Glomerular visceral epithelial cell (primary cell): ENCODE measurements around the gene DSTN.
A peak's percentile ranks its signal among the peaks of the same experiment; 100 is the strongest.
"Not testable (repeated sequence)": the region's sequence is repeated elsewhere in the genome, so short reads cannot be mapped to it uniquely, and the experiment has no call there.

Experiments used
- DNase-seq: peaks from one replicate; pipeline ENCODE4 v3.0.0-alpha.2; 2016; ENCODE audit errors: extremely low spot score

Gene DSTN

DNA sequence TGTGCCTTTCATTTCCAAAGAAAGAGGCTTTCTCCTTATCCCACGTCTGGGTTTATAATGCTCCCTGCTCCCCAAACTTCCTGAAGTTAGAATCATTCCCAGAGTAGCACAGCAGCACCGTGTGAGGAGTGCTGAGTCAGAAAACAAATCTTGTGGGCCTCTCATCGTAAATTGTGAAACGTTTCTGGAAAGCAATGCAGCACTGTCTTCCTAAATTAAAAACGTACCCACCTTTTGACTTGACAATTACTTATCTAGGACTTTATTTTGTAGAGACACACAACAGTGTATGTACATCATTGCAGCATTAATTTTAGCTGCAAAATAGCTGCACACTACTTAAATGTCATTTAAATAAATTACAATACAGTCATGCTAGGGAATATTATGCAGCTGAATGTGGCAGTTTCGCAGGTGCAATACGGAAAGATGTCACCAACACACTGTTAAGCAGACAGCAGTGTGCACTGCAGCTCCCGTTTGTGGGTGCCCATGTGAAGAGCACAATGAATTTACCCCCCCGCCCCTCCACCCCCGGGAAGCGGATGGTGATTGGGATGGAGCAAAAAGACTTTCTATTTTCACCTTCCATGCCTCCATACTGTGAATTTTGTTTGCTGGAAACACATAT is 81.4 kb downstream of the DSTN start:
- DNase-seq: no peak

DNA sequence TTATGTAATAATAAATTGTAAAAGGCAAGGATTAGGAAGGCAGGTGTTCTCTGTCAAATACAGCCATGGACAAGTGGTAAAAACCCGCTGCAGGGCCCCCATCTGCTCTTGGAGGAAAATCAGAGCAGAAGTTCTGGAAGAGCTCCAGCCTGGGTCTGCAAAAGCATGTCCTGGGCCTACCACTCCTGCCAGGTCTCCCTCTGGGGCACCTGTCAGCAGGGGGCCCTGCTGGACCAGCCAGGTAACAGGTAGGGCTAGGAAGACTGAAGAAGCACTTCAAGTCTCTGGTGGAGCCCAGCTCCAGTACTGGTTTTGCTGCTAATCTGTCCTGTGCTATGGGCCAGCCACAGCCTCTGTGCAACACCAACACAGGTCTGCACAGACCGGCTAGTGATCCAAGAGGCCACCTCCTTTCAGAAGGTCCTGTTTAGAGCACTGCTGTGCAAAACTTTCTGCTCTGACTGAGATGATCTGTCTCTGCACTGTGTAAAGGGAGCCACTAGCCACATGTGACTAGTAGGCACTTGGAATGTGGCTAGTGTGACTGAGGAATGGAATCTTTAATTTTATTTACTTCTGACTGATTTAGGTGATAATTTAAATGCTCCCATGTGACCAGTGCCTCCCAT is 82.0 kb downstream of the DSTN start:
- no peak for DNase-seq

DNA sequence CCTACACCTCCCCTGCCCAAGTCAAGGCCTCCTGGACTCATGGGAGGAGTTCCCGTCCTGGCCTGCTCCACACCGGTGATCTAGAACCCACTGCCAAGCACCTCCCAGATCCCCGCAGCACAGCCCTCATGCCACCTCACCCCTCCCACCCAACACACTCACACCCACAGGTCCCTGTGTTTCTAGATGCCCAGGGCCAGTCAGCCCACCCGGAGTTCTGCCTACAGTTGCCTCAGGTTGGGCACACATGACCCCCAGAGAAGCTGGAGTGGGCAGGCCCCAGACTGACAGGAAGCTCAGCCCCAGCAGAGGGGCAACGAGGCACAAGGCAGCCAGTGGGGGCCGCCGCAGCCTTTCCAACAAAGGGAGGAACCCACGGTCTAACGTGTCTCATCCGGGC is 82.5 kb downstream of the DSTN start:
- no peak for DNase-seq

DNA sequence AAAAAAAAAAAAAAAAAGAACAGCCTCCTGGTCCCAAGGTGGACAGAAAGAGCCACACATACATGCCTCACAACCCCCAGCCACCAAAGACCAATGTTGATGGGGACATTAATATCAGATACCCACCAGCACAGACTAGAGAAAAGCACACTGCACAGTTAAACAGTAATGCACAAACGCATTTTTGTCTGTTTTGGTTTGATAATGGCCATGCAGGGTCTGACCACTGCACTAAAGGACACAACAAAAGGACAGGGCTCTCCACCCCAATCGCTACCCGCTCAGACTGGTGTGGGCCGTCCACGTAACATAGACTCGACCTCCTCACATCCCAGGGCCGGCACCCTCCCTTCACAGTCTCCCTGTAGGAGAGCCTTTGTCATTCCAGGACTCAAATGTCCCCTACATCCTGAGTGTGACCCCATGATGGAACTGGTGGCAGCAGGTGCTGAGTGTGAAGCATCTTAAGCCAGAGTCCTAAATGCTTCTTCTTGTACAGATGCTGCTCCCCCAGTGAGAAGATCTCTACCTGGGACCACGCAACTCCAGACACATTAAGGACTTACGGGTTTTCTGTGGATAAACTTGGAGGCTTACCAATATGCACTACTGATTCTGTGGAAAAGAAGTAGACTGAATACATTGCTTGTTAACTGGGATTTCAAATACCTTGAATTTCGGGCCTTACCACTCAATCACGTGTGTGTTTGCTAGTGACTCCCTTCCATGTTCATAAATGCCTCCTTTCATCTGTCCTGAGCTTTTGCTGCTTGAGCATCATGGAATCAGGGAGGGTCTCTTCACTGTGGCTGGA is 84.2 kb downstream of the DSTN start:
- no peak for DNase-seq

DNA sequence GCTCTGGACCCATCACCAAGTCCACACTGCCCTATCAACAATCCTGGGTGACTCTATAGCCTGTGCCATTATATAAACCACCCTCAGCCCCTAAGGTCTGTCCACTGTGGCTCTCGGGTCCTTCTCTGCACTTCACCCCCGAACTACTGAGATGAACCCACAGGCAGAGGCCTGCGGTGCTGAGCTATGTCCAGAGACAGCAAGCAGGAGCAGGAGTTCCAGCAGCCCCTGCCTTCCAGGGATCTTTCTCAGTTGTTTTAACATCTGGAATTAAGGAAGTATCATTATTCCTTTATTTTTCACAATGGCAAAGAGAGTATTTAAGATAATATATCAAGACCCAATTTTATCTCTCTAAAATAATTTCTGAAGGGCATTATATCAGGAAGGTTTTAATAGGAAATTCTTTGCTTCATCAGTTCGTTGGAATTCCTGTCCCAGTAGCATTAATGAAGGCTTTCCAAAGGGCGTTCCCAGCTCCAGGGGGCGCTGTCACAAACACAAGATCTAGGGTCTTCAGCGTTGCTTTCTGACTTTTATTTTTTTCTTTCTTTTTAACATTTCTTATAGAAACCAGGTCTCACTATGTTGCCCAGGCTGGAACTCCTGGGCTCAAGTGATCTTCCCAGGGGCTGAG is 84.9 kb downstream of the DSTN start:
- peak; percentile 18 for DNase-seq

DNA sequence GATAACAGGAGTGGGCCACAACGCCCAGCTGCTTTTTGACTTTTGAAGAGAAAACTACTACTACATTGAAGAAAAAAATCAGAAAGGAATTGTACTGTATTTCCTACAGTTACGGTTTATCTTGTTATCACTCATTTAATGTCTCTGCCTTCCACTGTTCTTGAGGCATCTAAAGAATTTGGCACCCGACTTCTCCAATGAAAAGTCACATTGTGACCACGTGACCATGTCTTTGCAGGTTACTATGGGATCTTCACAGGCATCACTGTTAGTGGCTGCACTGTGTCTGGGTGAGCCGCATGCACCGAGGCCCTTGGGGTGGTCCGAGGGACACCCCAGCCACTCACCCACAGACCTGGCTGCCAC is 85.4 kb downstream of the DSTN start:
- no peak for DNase-seq

DNA sequence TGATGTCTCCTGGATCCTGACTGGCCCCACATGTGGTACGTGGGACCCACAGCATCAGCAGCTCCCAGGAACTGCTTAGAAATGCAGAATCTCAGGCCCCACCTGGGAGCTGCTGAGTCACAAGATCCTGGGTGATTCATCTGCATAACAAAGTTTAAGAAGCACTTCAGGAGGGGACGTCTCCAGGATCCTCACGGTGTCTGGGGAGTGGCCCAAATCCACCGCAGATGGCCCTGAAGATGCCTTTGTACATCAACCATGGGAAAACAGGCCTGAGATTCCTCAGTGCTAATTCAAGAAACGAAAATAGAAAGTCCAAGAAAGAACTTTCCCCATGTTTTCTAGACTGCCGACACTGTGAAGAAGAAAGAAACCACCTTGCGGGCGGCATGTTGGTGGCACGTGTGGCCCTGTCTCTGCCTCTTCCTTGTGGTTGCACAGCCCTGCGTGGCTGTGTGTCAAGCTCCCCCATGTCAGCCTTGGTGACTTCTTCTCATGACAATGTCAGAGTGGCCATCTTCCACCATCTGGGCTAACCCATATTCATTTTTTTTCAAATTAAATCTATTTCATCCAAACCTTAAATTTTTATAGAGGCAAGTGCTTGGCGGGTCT is 86.1 kb downstream of the DSTN start:
- no peak for DNase-seq

DNA sequence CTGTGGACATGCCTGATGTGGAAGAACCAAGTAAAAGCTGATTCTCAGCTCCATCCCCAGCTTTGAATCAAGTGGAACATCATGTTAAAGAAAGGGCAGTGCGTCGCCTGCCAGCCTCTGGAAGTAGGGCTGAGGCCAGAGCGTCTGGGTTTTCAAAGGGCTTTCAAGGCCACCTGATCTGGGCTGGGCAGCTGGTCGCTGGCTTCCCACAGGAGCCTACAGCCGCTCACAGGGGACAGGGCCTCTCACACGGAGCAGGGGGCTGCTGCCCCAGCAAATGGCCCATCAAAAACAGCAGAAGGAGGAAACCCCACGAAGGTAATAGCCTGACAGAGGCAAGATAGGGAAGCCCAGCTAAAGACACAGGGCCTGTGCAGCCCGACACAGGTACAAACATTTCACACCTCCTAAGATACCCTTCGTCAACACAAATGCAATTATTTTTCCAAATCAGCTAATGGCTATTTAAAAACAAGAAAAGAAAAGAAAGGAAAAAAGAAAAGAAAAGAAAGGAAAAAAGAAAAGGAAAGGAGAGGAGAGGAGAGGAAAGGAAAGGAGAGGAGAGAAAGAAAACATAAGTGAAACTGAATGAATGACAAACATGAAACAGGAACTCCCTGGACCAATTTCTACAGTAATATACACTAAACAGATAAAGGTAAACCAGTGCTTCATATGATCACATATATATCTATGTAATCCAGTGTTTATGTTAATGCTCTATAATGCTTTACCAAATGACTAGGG is 87.4 kb downstream of the DSTN start:
- no peak for DNase-seq

DNA sequence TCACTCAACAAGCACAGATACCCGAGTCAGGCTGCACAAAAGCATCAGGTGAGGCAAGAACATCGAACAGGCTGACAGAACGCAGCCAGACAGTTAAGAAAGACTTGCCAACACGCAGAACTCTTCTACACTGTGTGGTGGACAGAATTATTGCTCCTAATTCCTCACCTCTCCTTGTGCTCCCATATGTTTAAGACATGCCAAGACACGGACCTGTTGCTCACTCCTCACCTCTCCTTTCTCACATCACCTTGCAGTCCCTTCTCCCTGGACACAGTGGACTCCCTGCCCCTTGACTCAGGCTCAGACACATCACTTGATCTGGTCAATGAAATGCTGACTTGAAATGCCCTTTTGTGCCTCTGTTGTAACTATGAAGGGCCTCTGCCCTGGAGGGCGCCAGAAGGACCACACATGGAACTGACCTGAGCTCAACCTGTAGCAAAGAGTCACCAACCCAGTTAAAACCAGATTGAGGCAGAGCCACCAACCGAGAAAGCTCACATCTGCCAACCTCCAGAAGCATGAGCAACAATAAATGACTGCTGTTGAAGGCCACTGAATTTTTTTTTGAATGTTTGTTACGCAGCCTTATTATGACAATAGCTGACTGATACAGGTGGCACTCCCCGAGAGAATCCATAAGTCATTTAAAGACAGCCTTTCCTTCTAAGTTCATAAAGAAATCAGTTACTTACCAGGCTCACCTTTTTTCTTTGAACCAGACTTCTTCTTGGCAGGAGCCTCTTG is 88.2 kb downstream of the DSTN start:
- no peak for DNase-seq

DNA sequence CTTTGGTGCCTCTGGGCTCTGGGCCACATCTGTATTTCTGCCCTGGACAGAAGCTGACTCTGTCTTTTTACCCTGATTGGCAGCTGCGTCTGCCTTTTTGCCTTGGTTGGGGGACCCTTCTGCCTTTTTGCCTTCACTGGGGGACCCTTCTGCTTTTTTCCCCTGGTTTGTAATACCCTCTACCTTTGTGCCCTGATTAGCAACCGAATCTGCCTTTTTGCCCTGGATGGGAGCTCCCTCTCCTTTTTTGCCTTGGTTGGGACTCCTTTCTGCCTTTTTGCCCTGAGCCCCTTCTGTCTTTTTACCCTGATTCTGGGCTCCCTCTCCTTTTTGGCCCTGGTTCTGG is 88.7 kb downstream of the DSTN start:
- no peak for DNase-seq

DNA sequence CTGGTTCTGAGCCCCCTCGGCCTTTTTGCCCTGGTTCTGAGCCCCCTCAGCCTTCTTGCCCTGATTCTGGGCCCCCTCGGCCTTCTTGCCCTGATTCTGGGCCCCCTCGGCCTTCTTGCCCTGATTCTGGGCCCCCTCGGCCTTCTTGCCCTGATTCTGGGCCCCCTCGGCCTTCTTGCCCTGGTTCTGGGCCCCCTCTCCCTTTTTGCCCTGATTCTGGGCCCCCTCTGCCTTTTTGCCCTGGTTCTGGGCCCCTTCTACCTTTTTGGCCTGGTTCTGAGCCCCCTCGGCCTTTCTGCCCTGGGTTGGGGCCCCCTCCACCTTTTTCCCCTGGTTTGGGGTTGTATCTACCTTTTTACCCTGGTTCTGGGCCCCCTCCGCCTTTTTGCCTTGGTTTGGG is 89.5 kb downstream of the DSTN start:
- DNase-seq: not testable (repeated sequence)
